ENCODE results near the gene PCDHB9.
"Not testable (repeated sequence)": the region's sequence is repeated elsewhere in the genome, so short reads cannot be mapped to it uniquely, and the experiment has no call there.

Gene PCDHB9

DNA sequence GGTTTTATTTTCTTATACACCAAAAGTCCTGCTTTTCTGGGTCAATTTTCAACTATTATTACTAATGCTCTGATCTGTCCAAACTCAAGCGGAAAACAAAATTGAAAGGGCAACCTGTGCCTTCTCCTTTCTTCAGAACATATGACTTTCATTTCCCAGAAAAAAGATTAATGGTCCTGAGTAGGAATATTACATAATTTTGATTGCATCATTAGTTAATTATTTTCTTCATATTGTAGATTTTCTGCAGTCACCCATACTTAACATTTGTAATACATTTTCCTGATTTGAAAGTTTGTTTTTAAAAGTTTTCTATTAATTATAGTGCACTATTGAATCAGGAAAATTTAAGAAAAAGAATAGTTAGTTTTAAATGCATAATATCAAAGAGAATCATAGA, 11.0 kb upstream of the PCDHB9 start:
- in situ Hi-C loops (cut with HindIII; ENCODE audit: low pct_unique_long_range_greater_than_20kb, low sequenced_read_pairs) = no loop called here
- TF ChIP-seq JUND (IDR thresholded peaks at IDR 0.05; ENCODE audit: low read depth) = no peak

DNA sequence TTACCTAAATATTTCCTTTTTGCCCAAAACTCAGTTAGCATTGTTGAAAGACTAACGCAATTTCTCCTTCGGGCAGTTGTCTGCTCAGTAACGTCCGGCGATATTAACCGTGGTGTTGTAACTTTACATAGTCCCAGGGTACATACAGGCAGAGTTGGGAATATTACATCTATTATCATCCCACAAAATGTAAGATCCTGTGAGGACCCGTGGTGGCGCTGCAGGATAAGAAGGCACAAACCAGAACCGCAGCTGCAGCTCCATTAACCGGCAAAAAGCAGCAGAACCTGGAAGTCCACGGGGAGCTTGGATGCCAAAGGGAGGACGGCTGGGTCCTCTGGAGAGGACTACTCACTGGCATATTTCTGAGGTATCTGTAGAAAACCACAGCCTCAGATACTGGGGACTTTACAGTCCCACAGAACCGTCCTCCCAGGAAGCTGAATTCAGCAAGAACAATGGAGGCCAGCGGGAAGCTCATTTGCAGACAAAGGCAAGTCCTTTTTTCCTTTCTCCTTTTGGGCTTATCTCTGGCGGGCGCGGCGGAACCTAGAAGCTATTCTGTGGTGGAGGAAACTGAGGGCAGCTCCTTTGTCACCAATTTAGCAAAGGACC, 9.3 kb upstream of the PCDHB9 start, which contains the start of gene PCDHB8:
Gene PCDHB8, plus strand, starts transcription at position 214 of the 615 bp plus-strand sequence. Its CDS starts 245 bp downstream, at position 459.
- in situ Hi-C loops (cut with HindIII; ENCODE audit: low pct_unique_long_range_greater_than_20kb, low sequenced_read_pairs) = not testable (repeated sequence)
- peak; percentile 80 to 87 for DNase-seq (ENCODE audit: low read depth in 1 of 2, low spot score in 1 of 2)

More for the DNA sequence above, 11.0 kb upstream of the PCDHB9 start:
- no peak for DNase-seq (ENCODE audit: low read depth in 1 of 2, low spot score in 1 of 2)

DNA sequence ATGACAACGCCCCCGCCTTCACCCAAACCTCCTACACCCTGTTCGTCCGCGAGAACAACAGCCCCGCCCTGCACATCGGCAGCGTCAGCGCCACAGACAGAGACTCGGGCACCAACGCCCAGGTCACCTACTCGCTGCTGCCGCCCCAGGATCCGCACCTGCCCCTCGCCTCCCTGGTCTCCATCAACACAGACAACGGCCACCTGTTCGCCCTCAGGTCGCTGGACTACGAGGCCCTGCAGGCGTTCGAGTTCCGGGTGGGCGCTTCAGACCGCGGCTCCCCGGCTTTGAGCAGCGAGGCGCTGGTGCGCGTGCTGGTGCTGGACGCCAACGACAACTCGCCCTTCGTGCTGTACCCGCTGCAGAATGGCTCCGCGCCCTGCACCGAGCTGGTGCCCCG, 7.6 kb upstream of the PCDHB9 start:
- in situ Hi-C loops (cut with HindIII; ENCODE audit: low pct_unique_long_range_greater_than_20kb, low sequenced_read_pairs) = not testable (repeated sequence)

DNA sequence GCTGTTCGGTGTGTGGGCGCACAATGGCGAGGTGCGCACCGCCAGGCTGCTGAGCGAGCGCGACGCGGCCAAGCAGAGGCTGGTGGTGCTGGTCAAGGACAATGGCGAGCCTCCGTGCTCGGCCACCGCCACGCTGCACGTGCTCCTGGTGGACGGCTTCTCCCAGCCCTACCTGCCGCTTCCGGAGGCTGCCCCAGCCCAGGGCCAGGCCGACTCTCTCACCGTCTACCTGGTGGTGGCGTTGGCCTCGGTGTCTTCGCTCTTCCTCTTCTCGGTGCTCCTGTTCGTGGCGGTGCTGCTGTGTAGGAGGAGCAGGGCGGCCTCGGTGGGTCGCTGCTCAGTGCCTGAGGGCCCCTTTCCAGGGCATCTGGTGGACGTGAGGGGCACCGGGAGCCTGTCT, 7.1 kb upstream of the PCDHB9 start:
- in situ Hi-C loops (cut with HindIII; ENCODE audit: low pct_unique_long_range_greater_than_20kb, low sequenced_read_pairs); DNase-seq (ENCODE audit: low read depth in 1 of 2, low spot score in 1 of 2): not testable (repeated sequence)

More for the DNA sequence above, 7.6 kb upstream of the PCDHB9 start:
- DNase-seq (ENCODE audit: low read depth in 1 of 2, low spot score in 1 of 2) = not testable (repeated sequence)

DNA sequence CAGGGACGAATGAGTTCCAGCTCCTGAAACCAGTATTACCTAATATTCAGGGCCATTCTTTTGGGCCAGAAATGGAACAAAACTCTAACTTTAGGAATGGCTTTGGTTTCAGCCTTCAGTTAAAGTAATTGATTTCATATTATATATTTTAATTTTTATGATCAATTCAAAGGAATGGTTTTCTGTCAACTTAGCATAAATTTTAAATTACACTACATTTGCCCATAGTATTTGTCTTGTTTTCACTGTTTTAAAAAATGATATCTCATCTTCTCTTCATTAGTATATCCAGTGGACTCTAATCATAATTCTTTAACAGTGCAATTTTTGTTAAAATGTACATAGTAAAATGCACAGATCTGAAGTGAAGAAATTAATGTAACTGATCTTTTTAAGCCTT, 6.6 kb upstream of the PCDHB9 start:
- DNase-seq (ENCODE audit: low read depth in 1 of 2, low spot score in 1 of 2) = no peak
- in situ Hi-C loops (cut with HindIII; ENCODE audit: low pct_unique_long_range_greater_than_20kb, low sequenced_read_pairs) = no loop called here
- TF ChIP-seq JUND (IDR thresholded peaks at IDR 0.05; ENCODE audit: low read depth) = no peak

DNA sequence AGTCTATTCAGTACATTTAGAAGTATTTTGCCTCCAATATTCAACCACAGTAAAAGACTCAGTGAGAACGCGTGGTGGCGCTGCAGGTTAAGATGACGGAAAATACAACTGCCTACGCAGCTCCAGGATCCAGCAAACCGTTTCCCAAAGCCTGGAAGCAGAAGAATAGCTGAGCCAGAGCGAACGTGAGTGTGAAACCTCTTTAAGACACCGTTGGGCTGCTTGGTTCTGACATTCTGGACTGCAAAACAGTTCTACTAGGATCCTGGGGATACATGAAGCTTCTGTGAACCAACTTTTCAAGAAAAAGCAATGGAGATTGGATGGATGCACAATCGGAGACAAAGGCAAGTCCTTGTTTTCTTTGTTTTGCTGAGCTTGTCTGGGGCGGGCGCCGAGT, 4.7 kb upstream of the PCDHB9 start, which contains the start of gene PCDHB16:
Gene PCDHB16, plus strand, starts transcription at position 140 of the 400 bp plus-strand sequence. Its CDS starts 173 bp downstream, at position 313.
- peak; percentile 59 to 71 for DNase-seq (ENCODE audit: low read depth in 1 of 2, low spot score in 1 of 2)
- no peak for TF ChIP-seq JUND (IDR thresholded peaks at IDR 0.05; ENCODE audit: low read depth)
- in situ Hi-C loops (cut with HindIII; ENCODE audit: low pct_unique_long_range_greater_than_20kb, low sequenced_read_pairs) = no loop called here

DNA sequence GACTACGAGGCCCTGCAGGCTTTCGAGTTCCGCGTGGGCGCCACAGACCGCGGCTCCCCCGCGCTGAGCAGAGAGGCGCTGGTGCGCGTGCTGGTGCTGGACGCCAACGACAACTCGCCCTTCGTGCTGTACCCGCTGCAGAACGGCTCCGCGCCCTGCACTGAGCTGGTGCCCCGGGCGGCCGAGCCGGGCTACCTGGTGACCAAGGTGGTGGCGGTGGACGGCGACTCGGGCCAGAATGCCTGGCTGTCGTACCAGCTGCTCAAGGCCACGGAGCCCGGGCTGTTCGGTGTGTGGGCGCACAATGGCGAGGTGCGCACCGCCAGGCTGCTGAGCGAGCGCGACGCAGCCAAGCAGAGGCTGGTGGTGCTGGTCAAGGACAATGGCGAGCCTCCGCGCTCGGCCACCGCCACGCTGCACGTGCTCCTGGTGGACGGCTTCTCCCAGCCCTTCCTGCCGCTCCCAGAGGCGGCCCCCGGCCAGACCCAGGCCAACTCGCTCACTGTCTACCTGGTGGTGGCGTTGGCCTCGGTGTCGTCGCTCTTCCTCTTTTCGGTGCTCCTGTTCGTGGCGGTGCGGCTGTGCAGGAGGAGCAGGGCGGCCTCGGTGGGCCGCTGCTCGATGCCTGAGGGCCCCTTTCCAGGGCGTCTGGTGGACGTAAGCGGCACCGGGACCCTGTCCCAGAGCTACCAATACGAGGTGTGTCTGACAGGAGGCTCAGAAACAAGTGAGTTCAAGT, 2.7 kb upstream of the PCDHB9 start:
- DNase-seq (ENCODE audit: low read depth in 1 of 2, low spot score in 1 of 2); in situ Hi-C loops (cut with HindIII; ENCODE audit: low pct_unique_long_range_greater_than_20kb, low sequenced_read_pairs): not testable (repeated sequence)

DNA sequence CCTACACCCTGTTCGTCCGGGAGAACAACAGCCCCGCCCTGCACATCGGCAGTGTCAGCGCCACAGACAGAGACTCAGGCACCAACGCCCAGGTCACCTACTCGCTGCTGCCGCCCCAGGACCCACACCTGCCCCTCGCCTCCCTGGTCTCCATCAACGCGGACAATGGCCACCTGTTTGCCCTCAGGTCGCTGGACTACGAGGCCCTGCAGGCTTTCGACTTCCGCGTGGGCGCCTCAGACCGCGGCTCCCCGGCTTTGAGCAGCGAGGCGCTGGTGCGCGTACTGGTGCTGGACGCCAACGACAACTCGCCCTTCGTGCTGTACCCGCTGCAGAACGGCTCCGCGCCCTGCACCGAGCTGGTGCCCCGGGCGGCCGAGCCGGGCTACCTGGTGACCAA, 1.7 kb downstream of the PCDHB9 start:
- in situ Hi-C loops (cut with HindIII; ENCODE audit: low pct_unique_long_range_greater_than_20kb, low sequenced_read_pairs); DNase-seq (ENCODE audit: low read depth in 1 of 2, low spot score in 1 of 2): not testable (repeated sequence)

DNA sequence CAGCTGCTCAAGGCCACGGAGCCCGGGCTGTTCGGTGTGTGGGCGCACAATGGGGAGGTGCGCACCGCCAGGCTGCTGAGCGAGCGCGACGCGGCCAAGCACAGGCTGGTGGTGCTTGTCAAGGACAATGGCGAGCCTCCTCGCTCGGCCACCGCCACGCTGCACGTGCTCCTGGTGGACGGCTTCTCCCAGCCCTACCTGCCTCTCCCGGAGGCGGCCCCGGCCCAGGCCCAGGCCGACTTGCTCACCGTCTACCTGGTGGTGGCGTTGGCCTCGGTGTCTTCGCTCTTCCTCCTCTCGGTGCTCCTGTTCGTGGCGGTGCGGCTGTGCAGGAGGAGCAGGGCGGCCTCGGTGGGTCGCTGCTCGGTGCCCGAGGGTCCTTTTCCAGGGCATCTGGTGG, 2.2 kb downstream of the PCDHB9 start:
- in situ Hi-C loops (cut with HindIII; ENCODE audit: low pct_unique_long_range_greater_than_20kb, low sequenced_read_pairs) = not testable (repeated sequence)

DNA sequence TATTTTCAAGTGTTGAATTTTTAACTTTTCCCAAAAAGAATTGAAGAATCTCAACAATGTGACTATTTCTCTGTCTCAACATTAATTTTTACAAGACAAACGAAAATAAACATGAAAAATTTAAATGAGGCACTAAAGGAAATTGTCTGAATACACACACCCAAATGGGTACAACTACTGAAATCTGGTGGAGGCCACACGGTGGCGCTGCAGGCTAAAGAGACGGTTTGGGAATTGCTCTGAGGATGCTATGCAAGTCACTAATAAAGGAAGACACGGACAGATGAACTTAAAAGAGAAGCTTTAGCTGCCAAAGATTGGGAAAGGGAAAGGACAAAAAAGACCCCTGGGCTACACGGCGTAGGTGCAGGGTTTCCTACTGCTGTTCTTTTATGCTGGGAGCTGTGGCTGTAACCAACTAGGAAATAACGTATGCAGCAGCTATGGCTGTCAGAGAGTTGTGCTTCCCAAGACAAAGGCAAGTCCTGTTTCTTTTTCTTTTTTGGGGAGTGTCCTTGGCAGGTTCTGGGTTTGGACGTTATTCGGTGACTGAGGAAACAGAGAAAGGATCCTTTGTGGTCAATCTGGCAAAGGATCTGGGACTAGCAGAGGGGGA, 5.3 kb downstream of the PCDHB9 start, which contains the start of gene PCDHB10:
Gene PCDHB10, plus strand, starts transcription at position 244 of the 616 bp plus-strand sequence. Its CDS starts 200 bp downstream, at position 444.
- peak; percentile 84 to 91 for DNase-seq (ENCODE audit: low read depth in 1 of 2, low spot score in 1 of 2)
- in situ Hi-C loops (cut with HindIII; ENCODE audit: low pct_unique_long_range_greater_than_20kb, low sequenced_read_pairs) = no loop called here
- TF ChIP-seq JUND (IDR thresholded peaks at IDR 0.05; ENCODE audit: low read depth) = no peak

More for the DNA sequence above, 2.2 kb downstream of the PCDHB9 start:
- DNase-seq (ENCODE audit: low read depth in 1 of 2, low spot score in 1 of 2) = not testable (repeated sequence)

DNA sequence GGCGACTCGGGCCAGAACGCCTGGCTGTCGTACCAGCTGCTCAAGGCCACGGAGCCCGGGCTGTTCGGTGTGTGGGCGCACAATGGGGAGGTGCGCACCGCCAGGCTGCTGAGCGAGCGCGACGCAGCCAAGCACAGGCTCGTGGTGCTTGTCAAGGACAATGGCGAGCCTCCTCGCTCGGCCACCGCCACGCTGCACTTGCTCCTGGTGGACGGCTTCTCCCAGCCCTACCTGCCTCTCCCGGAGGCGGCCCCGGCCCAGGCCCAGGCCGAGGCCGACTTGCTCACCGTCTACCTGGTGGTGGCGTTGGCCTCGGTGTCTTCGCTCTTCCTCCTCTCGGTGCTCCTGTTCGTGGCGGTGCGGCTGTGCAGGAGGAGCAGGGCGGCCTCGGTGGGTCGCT, 7.4 kb downstream of the PCDHB9 start:
- DNase-seq (ENCODE audit: low read depth in 1 of 2, low spot score in 1 of 2); in situ Hi-C loops (cut with HindIII; ENCODE audit: low pct_unique_long_range_greater_than_20kb, low sequenced_read_pairs): not testable (repeated sequence)

DNA sequence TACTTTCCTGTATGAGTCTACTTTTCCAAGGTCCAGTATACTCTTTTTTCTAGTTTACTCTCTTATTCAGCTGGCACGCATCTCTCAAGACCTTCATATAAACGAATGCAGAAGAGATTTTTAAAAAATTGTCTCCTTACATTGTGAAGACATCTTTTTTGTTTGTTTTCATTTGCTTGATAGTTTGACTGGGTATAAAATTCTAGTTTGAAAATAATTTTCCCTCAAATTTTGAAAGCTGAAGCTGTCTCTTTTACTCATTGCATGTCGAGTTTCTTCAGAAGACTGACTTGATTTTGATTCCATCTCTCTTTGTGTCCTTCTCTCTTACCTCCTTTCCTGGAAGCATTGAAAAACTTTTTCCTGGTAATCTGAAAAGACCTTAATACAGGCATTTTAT, 9.4 kb downstream of the PCDHB9 start:
- TF ChIP-seq JUND (IDR thresholded peaks at IDR 0.05; ENCODE audit: low read depth) = no peak
- in situ Hi-C loops (cut with HindIII; ENCODE audit: low pct_unique_long_range_greater_than_20kb, low sequenced_read_pairs) = no loop called here
- no peak for DNase-seq (ENCODE audit: low read depth in 1 of 2, low spot score in 1 of 2)

Measured in T47D (cell line).